GM12878 (cell line): ENCODE measurements around the gene CLEC2A. TPM values are rescaled to one million over a fixed set of nuclear protein-coding genes. Genes with fewer than 3 reads are reported as not detected.

Experiments used
- ATAC-seq: fragments of 200-7000 bp; cut with Tn5 transposase; 3 replicates; pipeline ENCODE4 v1.9.1; 2020; ENCODE audit warnings: mild to moderate bottlenecking, moderate library complexity
- BruUV-seq: library from RNA; stranded (reverse); fragments of 400-500 nt; replicated peaks from 2 replicates; lab custom pipeline; 2021; lab: Mats Ljungman, UMichigan
- CTCF ChIA-PET: fragments of 300-600 bp; sonication (Branson Sonifier 250); formaldehyde crosslinking; extraction: SDS; loops from one replicate; lab custom pipeline; 2021; ENCODE audit warnings: inconsistent platforms; lab: Yijun Ruan, JAX
- POLR2A ChIA-PET: fragments of 350-600 bp; formaldehyde crosslinking; extraction: SDS; loops from one replicate; lab custom pipeline; 2021; ENCODE audit warnings: inconsistent platforms; lab: Charles Lee
- RAD21 ChIA-PET: fragments of 300-600 bp; sonication (Branson Sonifier 250); formaldehyde crosslinking; loops from one replicate; lab custom pipeline; 2023; ENCODE audit warnings: antibody characterized with exemption; ENCODE audit not compliant: unreplicated experiment; lab: Charles Lee
- SMC1A ChIA-PET: fragments of 300-600 bp; sonication (Branson Sonifier 250); formaldehyde crosslinking; loops from one replicate; lab custom pipeline; 2023; ENCODE audit not compliant: unreplicated experiment, uncharacterized antibody; lab: Charles Lee
- DNase-seq: peaks from one replicate; pipeline ENCODE4 v3.0.0-alpha.2; 2011; ENCODE audit warnings: low read depth, low spot score
- FAIRE-seq: peaks from 3 replicates; lab custom pipeline; 2011; peaks lifted over from hg19 to GRCh38; lab: Jason Lieb, UNC
- H2AFZ ChIP-seq: 2 replicates; pipeline ENCODE4 v1.6.0; 2011; ENCODE audit warnings: low read depth, low read length, control low read depth; ENCODE audit not compliant: control insufficient read depth
- H3K27ac ChIP-seq: 2 replicates; pipeline ENCODE4 v1.5.1; 2011; ENCODE audit warnings: control low read depth; ENCODE audit not compliant: control insufficient read depth, insufficient read depth
- H3K27me3 ChIP-seq, 2 experiments: replicated peaks in 1 of 2; 2 replicates each; pipeline versions ENCODE4 v1.6.0 to v1.6.1; 2011; ENCODE audit warnings: low read length in 1 of 2; ENCODE audit not compliant: control insufficient read depth in 2 of 2, insufficient read depth in 2 of 2
- H3K36me3 ChIP-seq, 2 experiments: 2 replicates each; pipeline ENCODE4 v1.5.1; 2011; ENCODE audit warnings: low read length in 1 of 2; ENCODE audit not compliant: control insufficient read depth in 2 of 2, insufficient read depth in 2 of 2
- H3K4me1 ChIP-seq: 2 replicates; pipeline ENCODE4 v1.6.1; 2011; ENCODE audit warnings: mild to moderate bottlenecking, low read length, moderate library complexity, mixed read lengths; ENCODE audit not compliant: control insufficient read depth, insufficient read depth
- H3K4me2 ChIP-seq: 2 replicates; pipeline ENCODE4 v1.6.0; 2011; ENCODE audit warnings: control low read depth; ENCODE audit not compliant: control insufficient read depth, insufficient read depth
- H3K4me3 ChIP-seq: fragments of 200-600 bp; sonication (generic); 2 replicates; pipeline ENCODE4 v1.5.1; 2016
- H3K79me2 ChIP-seq: 2 replicates; pipeline ENCODE4 v1.6.0; 2011; ENCODE audit warnings: low read length; ENCODE audit not compliant: control insufficient read depth, insufficient read depth
- H3K9ac ChIP-seq: 2 replicates; pipeline ENCODE4 v1.8.0; 2011; ENCODE audit warnings: low read length, control low read depth, mixed read lengths; ENCODE audit not compliant: control insufficient read depth, insufficient read depth
- H3K9me3 ChIP-seq: replicated peaks from 3 replicates; pipeline ENCODE4 v1.5.1; 2011; ENCODE audit warnings: mild to moderate bottlenecking, low read length; ENCODE audit not compliant: control insufficient read depth, insufficient read depth
- H4K20me1 ChIP-seq: 2 replicates; pipeline ENCODE4 v1.6.0; 2011; ENCODE audit not compliant: control insufficient read depth, insufficient read depth
- CBFB ChIP-seq: IDR thresholded peaks from 2 replicates; pipeline ENCODE4 v1.6.1; 2016; ENCODE audit warnings: antibody characterized with exemption, low read depth
- CHD2 ChIP-seq: IDR thresholded peaks from 2 replicates; pipeline ENCODE4 v1.6.1; 2011; ENCODE audit warnings: low read depth, low read length, improper control_type of control experiment, borderline replicate concordance
- KAT2A ChIP-seq: conservative IDR thresholded peaks from 2 replicates; pipeline ENCODE4 v1.6.1; 2011; ENCODE audit warnings: low read depth, low read length; ENCODE audit not compliant: control insufficient read depth
- NR2C2 ChIP-seq: IDR thresholded peaks from 2 replicates; pipeline ENCODE4 v1.6.1; 2011; ENCODE audit warnings: borderline replicate concordance, low read depth; ENCODE audit not compliant: control insufficient read depth, insufficient read length
- NRF1 ChIP-seq: conservative IDR thresholded peaks from 2 replicates; pipeline ENCODE4 v1.6.1; 2011; ENCODE audit warnings: mild to moderate bottlenecking, low read depth, low read length, improper control_type of control experiment
- PAX8 ChIP-seq: fragments of 450-650 bp; IDR thresholded peaks from 2 replicates; pipeline ENCODE4 v1.6.1; 2017; ENCODE audit warnings: mild to moderate bottlenecking, moderate library complexity
- PBX3 ChIP-seq: IDR thresholded peaks from 2 replicates; pipeline ENCODE4 v1.6.1; 2011; ENCODE audit warnings: mild to moderate bottlenecking, low read depth, low read length, moderate library complexity; ENCODE audit not compliant: insufficient replicate concordance
- POU2F2 ChIP-seq: IDR thresholded peaks from 3 replicates; pipeline ENCODE4 v1.6.1; 2011; ENCODE audit warnings: low read depth, mild to moderate bottlenecking, low read length, borderline replicate concordance
- STAT1 ChIP-seq: fragments of 450-650 bp; conservative IDR thresholded peaks from 2 replicates; pipeline ENCODE4 v1.6.1; 2014; ENCODE audit warnings: antibody characterized with exemption, mild to moderate bottlenecking
- SUPT20H ChIP-seq: IDR thresholded peaks from 2 replicates; pipeline ENCODE4 v1.6.1; 2011; ENCODE audit warnings: low read depth, mild to moderate bottlenecking, low read length, moderate library complexity, borderline replicate concordance; ENCODE audit not compliant: control insufficient read depth
- USF1 ChIP-seq: IDR thresholded peaks from 2 replicates; pipeline ENCODE4 v1.6.1; 2011; ENCODE audit warnings: borderline replicate concordance, low read depth, mild to moderate bottlenecking, moderate library complexity, mixed read lengths, low read length; ENCODE audit not compliant: insufficient read depth; ENCODE audit errors: extremely low read length
- WRNIP1 ChIP-seq: IDR thresholded peaks from 2 replicates; pipeline ENCODE4 v1.6.1; 2011; ENCODE audit warnings: low read depth, low read length, improper control_type of control experiment, borderline replicate concordance
- ZBTB11 ChIP-seq: fragments of 450-650 bp; formaldehyde crosslinking; IDR thresholded peaks from 2 replicates; pipeline ENCODE4 v1.5.0; 2022; ENCODE audit warnings: mild to moderate bottlenecking, missing genetic modification characterization
- ZBTB40 ChIP-seq: fragments of 450-650 bp; IDR thresholded peaks from 2 replicates; pipeline ENCODE4 v1.6.1; 2016; ENCODE audit warnings: mild to moderate bottlenecking, moderate library complexity, borderline replicate concordance
- WGBS: methylation state at CpG from one replicate; pipeline ENCODE4 v1.1.6; 2016; ENCODE audit warnings: low lambda C conversion rate; ENCODE audit not compliant: insufficient replicate concordance, insufficient coverage; ENCODE audit errors: missing lambda C conversion rate; 5-methylcytosine and 5-hydroxymethylcytosine counted together
- in situ Hi-C: fragments of 300-500 bp; cut with MboI; formaldehyde crosslinking; loops from 9 replicates; pipeline ENCODE4 v1.14.3; 2018; ENCODE audit warnings: mixed read lengths
- intact Hi-C: fragments of 100-400 bp; cut with micrococcal nuclease; formaldehyde crosslinking; loops from one replicate; pipeline ENCODE4 v1.14.2; 2022; ENCODE audit not compliant: unreplicated experiment
- polyA plus RNA-seq, 11 experiments: library from polyadenylated mRNA; depleted of rRNA in 4 of 11; unstranded in 6 of 11; stranded (reverse) in 5 of 11; fragments of >200 nt; fragmentation: Nextera tagmentation in 4 of 11; fragmentation: Illumina TruSeq in 1 of 11; extraction: Ambion mirVana in 4 of 11; extraction: Trizol in 1 of 11; gene quantifications; 1 replicate in 1 of 11; 2 replicates in 10 of 11; pipeline versions ENCODE4 v1.2.1 to v1.2.3, GENCODE V29; 2011 to 2016; ENCODE audit warnings: inconsistent platforms in 2 of 11, missing spikeins in 2 of 11, low read depth in 1 of 11
- total RNA-seq, 4 experiments: library from RNA; depleted of rRNA in 3 of 4; stranded (reverse); fragments of >200 nt in 3 of 4; fragmentation: Illumina TruSeq in 1 of 4; extraction: Trizol in 1 of 4; gene quantifications; 2 replicates each; pipeline versions ENCODE4 v1.2.1 to v1.2.3, GENCODE V29; 2013 to 2021

Gene CLEC2A
- total and polyA plus RNA-seq, 10 of the 15 experiments (the other 5 are each of a cell fraction or from before 2014, with no cell fraction given): not detected

- FAIRE-seq: no peak
- CTCF ChIA-PET: interaction anchor here (0.6 to 1.9 kb wide), 3 partner anchors 197 to 1957 kb away, joined by 3 to 6 read pairs (median 5); no protein-coding TSS in a partner anchor
- TF ChIP-seq CHD2: no peak
- no peak for TF ChIP-seq NR2C2
- TF ChIP-seq ZBTB11 (CRISPR knock-in tag): no peak
- TF ChIP-seq PBX3: no peak
- no peak for TF ChIP-seq SUPT20H
- TF ChIP-seq WRNIP1: no peak
- no peak for TF ChIP-seq KAT2A
- TF ChIP-seq STAT1: no peak
- TF ChIP-seq NRF1: no peak
- no peak for TF ChIP-seq ZBTB40
- TF ChIP-seq USF1: no peak
- no peak for TF ChIP-seq CBFB
- no peak for TF ChIP-seq PAX8
- TF ChIP-seq POU2F2: no peak
Observed at GRCh38 chr12:9947674-9948073, 15.5 kb upstream of the CLEC2A start.

More at GRCh38 chr12:9947674-9948073, 15.5 kb upstream of the CLEC2A start:
- in situ Hi-C loops: no loop called here
- intact Hi-C loops: loop anchor here (5.0 kb wide), 1 partner anchor 185 kb away; the partner anchor contains the start of gene CLEC7A
- BruUV-seq: no TSS peak
- H3K4me2 ChIP-seq: no peak overlapping the region
- H3K4me1 ChIP-seq: peaks cover 33% of the 10 kb centered on the region
- H3K27ac ChIP-seq: no peak overlapping the region
- RAD21 ChIA-PET: no interaction called here
- SMC1A ChIA-PET: interaction anchor here (1.4 kb wide), 1 partner anchor 81 kb away, joined by 4 read pairs; no protein-coding TSS in a partner anchor
- H3K9me3 ChIP-seq: no peaks in the 10 kb centered on the region
- POLR2A ChIA-PET: no interaction called here
- H4K20me1 ChIP-seq: no peaks in the 10 kb centered on the region
- WGBS: 46% methylated on average over 3 of the region's 3 CpGs
- H3K36me3 ChIP-seq: no peaks in the 10 kb centered on the region
- no peak overlapping the region for H3K4me3 ChIP-seq
- peaks cover 0 to 3% of the 10 kb centered on the region in 2 experiments; a peak in 2 of 4 replicates for H3K27me3 ChIP-seq
- H2AFZ ChIP-seq: no peak overlapping the region
- H3K9ac ChIP-seq: no peak overlapping the region
- DNase-seq (no peak), ATAC-seq (peak; percentile 51)
- no peaks in the 10 kb centered on the region for H3K79me2 ChIP-seq
